Measurements from ENCODE around the gene ZBTB18.
"Not testable (repeated sequence)": the region's sequence is repeated elsewhere in the genome, so short reads cannot be mapped to it uniquely, and the experiment has no call there.

ZBTB18 gene

GRCh38 chr1:244050835-244051444, at the start of gene ZBTB18:
Gene ZBTB18 (plus strand): TSS chr1:244051283. CDS start chr1:244051432, 149 bp downstream.
- no peak for DNase-seq

GRCh38 chr1:244002721-244003120, 48.4 kb upstream of the ZBTB18 start:
- DNase-seq: no peak

- DNase-seq: no peak
Measured at GRCh38 chr1:244005455-244005854, 45.6 kb upstream of the ZBTB18 start.

- DNase-seq: no peak
Measured at GRCh38 chr1:244006381-244006901, 44.6 kb upstream of the ZBTB18 start.

GRCh38 chr1:244006961-244007360, 44.1 kb upstream of the ZBTB18 start:
- no peak for DNase-seq

GRCh38 chr1:244010191-244010590, 40.9 kb upstream of the ZBTB18 start:
- no peak for DNase-seq

- DNase-seq: no peak
Measured at GRCh38 chr1:244010703-244011123, 40.4 kb upstream of the ZBTB18 start.

GRCh38 chr1:244011271-244011670, 39.8 kb upstream of the ZBTB18 start:
- no peak for DNase-seq

- no peak for DNase-seq
Measured at GRCh38 chr1:244011786-244012185, 39.3 kb upstream of the ZBTB18 start.

GRCh38 chr1:244012202-244012601, 38.9 kb upstream of the ZBTB18 start:
- no peak for DNase-seq

- DNase-seq: no peak
Measured at GRCh38 chr1:244013100-244013499, 38.0 kb upstream of the ZBTB18 start.

- DNase-seq: not testable (repeated sequence)
Measured at GRCh38 chr1:244014862-244015261, 36.2 kb upstream of the ZBTB18 start.

GRCh38 chr1:244019982-244020485, 31.0 kb upstream of the ZBTB18 start:
- no peak for DNase-seq

- DNase-seq: no peak
Measured at GRCh38 chr1:244021427-244021826, 29.7 kb upstream of the ZBTB18 start.

- DNase-seq: no peak
Measured at GRCh38 chr1:244022311-244022710, 28.8 kb upstream of the ZBTB18 start.

GRCh38 chr1:244022864-244023440, 28.1 kb upstream of the ZBTB18 start:
- no peak for DNase-seq

- no peak for DNase-seq
Measured at GRCh38 chr1:244027491-244028145, 23.5 kb upstream of the ZBTB18 start.

- no peak for DNase-seq
Measured at GRCh38 chr1:244028701-244029100, 22.4 kb upstream of the ZBTB18 start.

- no peak for DNase-seq
Measured at GRCh38 chr1:244029124-244029523, 22.0 kb upstream of the ZBTB18 start.

GRCh38 chr1:244030481-244031040, 20.5 kb upstream of the ZBTB18 start:
- DNase-seq: no peak

GRCh38 chr1:244035358-244035757, 15.7 kb upstream of the ZBTB18 start:
- no peak for DNase-seq

- DNase-seq: no peak
Measured at GRCh38 chr1:244037252-244037651, 13.8 kb upstream of the ZBTB18 start.

- no peak for DNase-seq
Measured at GRCh38 chr1:244041466-244042120, 9.5 kb upstream of the ZBTB18 start.
